ENCODE data around the gene HBP1.
"Not testable (repeated sequence)": the region's sequence is repeated elsewhere in the genome, so short reads cannot be mapped to it uniquely, and the experiment has no call there.

HBP1 gene

GRCh38 chr7:107187774-107188173 lies 19.0 kb downstream of the HBP1 start:
- DNase-seq: no peak

- DNase-seq: no peak
Observed at GRCh38 chr7:107190090-107190489, 21.3 kb downstream of the HBP1 start.

- DNase-seq: no peak
Observed at GRCh38 chr7:107194052-107194451, 25.2 kb downstream of the HBP1 start.

- DNase-seq: no peak
Observed at GRCh38 chr7:107196834-107197610, 28.2 kb downstream of the HBP1 start.

GRCh38 chr7:107201795-107202450 lies 33.1 kb downstream of the HBP1 start:
- no peak for DNase-seq

- DNase-seq: no peak
Observed at GRCh38 chr7:107203607-107204006, 34.8 kb downstream of the HBP1 start.

GRCh38 chr7:107206136-107206535 lies 37.3 kb downstream of the HBP1 start:
- no peak for DNase-seq

- DNase-seq: no peak
Observed at GRCh38 chr7:107206706-107207105, 37.9 kb downstream of the HBP1 start.

GRCh38 chr7:107207459-107207858 lies 38.7 kb downstream of the HBP1 start:
- no peak for DNase-seq

- no peak for DNase-seq
Observed at GRCh38 chr7:107208024-107208521, 39.3 kb downstream of the HBP1 start.

- DNase-seq: no peak
Observed at GRCh38 chr7:107208563-107208962, 39.8 kb downstream of the HBP1 start.

- DNase-seq: no peak
Observed at GRCh38 chr7:107209565-107209964, 40.8 kb downstream of the HBP1 start.

- no peak for DNase-seq
Observed at GRCh38 chr7:107210400-107210799, 41.6 kb downstream of the HBP1 start.

GRCh38 chr7:107212725-107213124 lies 43.9 kb downstream of the HBP1 start:
- no peak for DNase-seq

- DNase-seq: no peak
Observed at GRCh38 chr7:107213193-107213788, 44.5 kb downstream of the HBP1 start.

- DNase-seq: no peak
Observed at GRCh38 chr7:107213945-107214344, 45.1 kb downstream of the HBP1 start.

- no peak for DNase-seq
Observed at GRCh38 chr7:107219563-107220244, 50.9 kb downstream of the HBP1 start.

- no peak for DNase-seq
Observed at GRCh38 chr7:107220356-107220755, 51.6 kb downstream of the HBP1 start.

GRCh38 chr7:107220806-107221205 lies 52.0 kb downstream of the HBP1 start:
- not testable (repeated sequence) for DNase-seq

- no peak for DNase-seq
Observed at GRCh38 chr7:107224374-107225223, 55.8 kb downstream of the HBP1 start.

- no peak for DNase-seq
Observed at GRCh38 chr7:107228291-107228690, 59.5 kb downstream of the HBP1 start.

- DNase-seq: no peak
Observed at GRCh38 chr7:107230334-107230733, 61.5 kb downstream of the HBP1 start.
